Cardiac muscle cell (in vitro differentiated cells and primary cell): ENCODE data around the gene CBFA2T2. TPM values are rescaled to one million over a fixed set of nuclear protein-coding genes. Genes with fewer than 3 reads are reported as not detected.
A peak's percentile ranks its signal among the peaks of the same experiment; 100 is the strongest.

Experiments
- DNase-seq, 2 donors: peaks; one replicate each; pipeline versions ENCODE4 v3.0.0 to v3.0.0-alpha.2; 2010 to 2017; ENCODE audit warnings: low read depth in 1 of 2, low spot score in 1 of 2
- H3K27ac ChIP-seq: fragments of 200-600 bp; sonication (generic); 2 replicates; pipeline ENCODE4 v1.5.1; 2016
- H3K27me3 ChIP-seq: fragments of 200-600 bp; sonication (generic); 2 replicates; pipeline ENCODE4 v1.6.0; 2016; ENCODE audit warnings: control low read depth
- H3K36me3 ChIP-seq: fragments of 200-600 bp; sonication (generic); 2 replicates; pipeline ENCODE4 v1.5.1; 2016; ENCODE audit warnings: control low read depth
- H3K4me1 ChIP-seq: fragments of 200-600 bp; sonication (generic); 2 replicates; pipeline ENCODE4 v1.8.1; 2017; ENCODE audit warnings: low read depth, mild to moderate bottlenecking, mixed run types
- H3K4me3 ChIP-seq: fragments of 200-600 bp; sonication (generic); 2 replicates; pipeline ENCODE4 v1.5.1; 2016; ENCODE audit warnings: mild to moderate bottlenecking
- H3K9me3 ChIP-seq: fragments of 200-600 bp; sonication (generic); 2 replicates; pipeline ENCODE4 v1.5.1; 2017; ENCODE audit warnings: low read depth, mild to moderate bottlenecking, control low read depth
- CTCF ChIP-seq: IDR thresholded peaks from 2 replicates; pipeline ENCODE4 v1.5.1; 2012; ENCODE audit warnings: low read depth, mild to moderate bottlenecking, low read length
- polyA plus RNA-seq: library from polyadenylated mRNA; unstranded; fragments of >200 nt; fragmentation: Nextera tagmentation; extraction: Ambion mirVana; gene quantifications from 2 replicates; pipeline ENCODE4 v1.2.1, GENCODE V29; 2016
- total RNA-seq: library from RNA; depleted of rRNA; stranded (reverse); fragments of >200 nt; gene quantifications from 2 replicates; pipeline ENCODE4 v1.2.3, GENCODE V29; 2016

The CBFA2T2 gene
- total and polyA plus RNA-seq, 2 experiments from 2014 or later, result 36.7 to 53.1 TPM

GRCh38 chr20:33594743-33595142, 104.8 kb downstream of the CBFA2T2 start:
- H3K9me3 ChIP-seq, result no peaks in the 10 kb centered on the region
- H3K4me1 ChIP-seq, result peaks cover 12% of the 10 kb centered on the region
- peaks cover 2% of the 10 kb centered on the region for H3K36me3 ChIP-seq
- no peak overlapping the region for H3K27ac ChIP-seq
- no peaks in the 10 kb centered on the region for H3K27me3 ChIP-seq
- H3K4me3 ChIP-seq, result no peak overlapping the region
- DNase-seq, result no peak
- no peak for TF ChIP-seq CTCF

GRCh38 chr20:33600414-33600813, 110.5 kb downstream of the CBFA2T2 start:
- Histone ChIP-seq H3K9me3 (no peaks in the 10 kb centered on the region), H3K4me1 (peaks cover 13% of the 10 kb centered on the region), H3K27ac (no peak overlapping the region), H3K36me3 (peaks cover 8% of the 10 kb centered on the region), H3K27me3 (no peaks in the 10 kb centered on the region), H3K4me3 (no peak overlapping the region)
- TF ChIP-seq CTCF, result no peak
- no peak for DNase-seq

GRCh38 chr20:33600981-33601380, 111.1 kb downstream of the CBFA2T2 start:
- Histone ChIP-seq H3K27me3 (no peaks in the 10 kb centered on the region), H3K4me3 (no peak overlapping the region), H3K27ac (no peak overlapping the region), H3K9me3 (no peaks in the 10 kb centered on the region), H3K36me3 (peaks cover 8% of the 10 kb centered on the region), H3K4me1 (peaks cover 15% of the 10 kb centered on the region)
- TF ChIP-seq CTCF, result no peak
- DNase-seq, result no peak

- H3K27me3 ChIP-seq, result no peaks in the 10 kb centered on the region
- no peak for TF ChIP-seq CTCF
- H3K36me3 ChIP-seq, result peaks cover 8% of the 10 kb centered on the region
- peaks cover 22% of the 10 kb centered on the region for H3K4me1 ChIP-seq
- no peak for DNase-seq
- no peak overlapping the region for H3K4me3 ChIP-seq
- no peaks in the 10 kb centered on the region for H3K9me3 ChIP-seq
- no peak overlapping the region for H3K27ac ChIP-seq
These were observed 112.0 kb downstream of the CBFA2T2 start for GRCh38 chr20:33601861-33602260.

GRCh38 chr20:33602826-33603590, 113.1 kb downstream of the CBFA2T2 start:
- TF ChIP-seq CTCF, result no peak
- Histone ChIP-seq H3K27me3 (no peaks in the 10 kb centered on the region), H3K9me3 (no peaks in the 10 kb centered on the region), H3K4me3 (no peak overlapping the region), H3K36me3 (peaks cover 10% of the 10 kb centered on the region), H3K4me1 (peaks cover 22% of the 10 kb centered on the region), H3K27ac (peak overlapping the region; percentile 16)
- DNase-seq, result no peak
